Keratinocyte (primary cell): ENCODE data around the gene DHDH. TPM values are rescaled to one million over a fixed set of nuclear protein-coding genes. Genes with fewer than 3 reads are reported as not detected.

Experiments
- DNase-seq: peaks from one replicate; pipeline ENCODE4 v3.0.0-alpha.2; 2011; ENCODE audit warnings: low read depth, missing footprints, low spot score
- FAIRE-seq: peaks from 2 replicates; lab custom pipeline; 2011; peaks lifted over from hg19 to GRCh38; lab: Jason Lieb, UNC
- H2AFZ ChIP-seq: 2 replicates; pipeline ENCODE4 v1.6.0; 2012; ENCODE audit warnings: low read length, control low read depth, inconsistent platforms; ENCODE audit not compliant: control insufficient read depth
- H3K27ac ChIP-seq: 2 replicates; pipeline ENCODE4 v1.5.1; 2011; ENCODE audit warnings: low read length; ENCODE audit not compliant: control insufficient read depth, insufficient read depth
- H3K27me3 ChIP-seq: 3 replicates; pipeline ENCODE4 v1.6.0; 2011; ENCODE audit warnings: low read length; ENCODE audit not compliant: control insufficient read depth, insufficient read depth; ENCODE audit errors: extremely low read depth
- H3K36me3 ChIP-seq, 2 experiments: 2 replicates in 1 of 2; 3 replicates in 1 of 2; pipeline ENCODE4 v1.5.1; 2011; ENCODE audit warnings: low read length in 2 of 2, mild to moderate bottlenecking in 1 of 2; ENCODE audit not compliant: control insufficient read depth in 2 of 2, insufficient read depth in 2 of 2; ENCODE audit errors: extremely low read depth in 1 of 2
- H3K4me1 ChIP-seq: 3 replicates; pipeline ENCODE4 v1.5.1; 2011; ENCODE audit warnings: low read length; ENCODE audit not compliant: control insufficient read depth, insufficient read depth; ENCODE audit errors: extremely low read depth
- H3K4me2 ChIP-seq: 3 replicates; pipeline ENCODE4 v1.6.0; 2011; ENCODE audit warnings: low read depth, low read length; ENCODE audit not compliant: control insufficient read depth, insufficient read depth; ENCODE audit errors: extremely low read depth
- H3K4me3 ChIP-seq, 3 experiments: fragments of 200-600 bp in 1 of 3; sonication (generic) in 1 of 3; 2 replicates in 2 of 3; 3 replicates in 1 of 3; pipeline ENCODE4 v1.5.1; 2011 to 2016; ENCODE audit warnings: low read length in 3 of 3, mild to moderate bottlenecking in 3 of 3, control low read depth in 2 of 3, inconsistent platforms in 1 of 3, low read depth in 1 of 3, mixed read lengths in 1 of 3, mixed run types in 1 of 3, moderate library complexity in 1 of 3; ENCODE audit not compliant: control insufficient read depth in 2 of 3, insufficient read depth in 2 of 3; ENCODE audit errors: extremely low read depth in 1 of 3
- H3K79me2 ChIP-seq: 2 replicates; pipeline ENCODE4 v1.6.0; 2012; ENCODE audit warnings: low read length; ENCODE audit not compliant: control insufficient read depth, insufficient read depth
- H3K9ac ChIP-seq: 3 replicates; pipeline ENCODE4 v1.6.0; 2011; ENCODE audit warnings: low read length; ENCODE audit not compliant: control insufficient read depth, insufficient read depth; ENCODE audit errors: extremely low read depth
- H3K9me1 ChIP-seq: 3 replicates; pipeline ENCODE4 v1.6.0; 2011; ENCODE audit warnings: low read length; ENCODE audit not compliant: control insufficient read depth, insufficient read depth; ENCODE audit errors: extremely low read depth
- H3K9me3 ChIP-seq: 2 replicates; pipeline ENCODE4 v1.5.1; 2012; ENCODE audit warnings: low read depth, low read length; ENCODE audit not compliant: control insufficient read depth
- H4K20me1 ChIP-seq: 3 replicates; pipeline ENCODE4 v1.6.0; 2011; ENCODE audit warnings: low read length; ENCODE audit not compliant: control insufficient read depth, insufficient read depth; ENCODE audit errors: extremely low read depth
- CTCF ChIP-seq, 3 experiments: IDR thresholded peaks in 1 of 3; conservative IDR thresholded peaks in 1 of 3; optimal IDR thresholded peaks in 1 of 3; 2 replicates in 2 of 3; 3 replicates in 1 of 3; pipeline versions ENCODE3 to v1.5.1; 2011; ENCODE audit warnings: low read length in 3 of 3, mild to moderate bottlenecking in 3 of 3, moderate library complexity in 2 of 3, control low read depth in 1 of 3, inconsistent platforms in 1 of 3; ENCODE audit not compliant: insufficient read depth in 2 of 3; ENCODE audit errors: extremely low read depth in 1 of 3
- EZH2 ChIP-seq: IDR thresholded peaks from one replicate; pipeline ENCODE4 v1.6.1; 2012; ENCODE audit warnings: inconsistent platforms, mild to moderate bottlenecking, low read length, moderate library complexity
- dilution Hi-C: fragments of 300-500 bp; cut with MboI; formaldehyde crosslinking; loops from one replicate; pipeline ENCODE4 v1.7.0; 2020; ENCODE audit warnings: low sequenced_read_pairs; ENCODE audit not compliant: extremely low pct_ligation_motif_present
- polyA plus RNA-seq, 5 experiments: library from polyadenylated mRNA; depleted of rRNA in 3 of 5; stranded (reverse) in 3 of 5; stranded (forward) in 1 of 5; unstranded in 1 of 5; fragments of >200 nt; gene quantifications; 1 replicate in 1 of 5; 2 replicates in 3 of 5; 3 replicates in 1 of 5; pipeline versions ENCODE4 v1.2.1 to v1.2.3, GENCODE V29; 2011 to 2012; ENCODE audit warnings: missing spikeins in 2 of 5, low read depth in 1 of 5, low replicate concordance in 1 of 5

DHDH gene
- polyA plus RNA-seq, 1 donor (not counting 4 experiments of a cell fraction or from before 2014, with no cell fraction given): 0.45 TPM

GRCh38 chr19:48915757-48916156, 17.7 kb upstream of the DHDH start:
- no peak for DNase-seq
- no peak for TF ChIP-seq CTCF (optimal IDR thresholded peaks at IDR 0.05 in 1 of 3, IDR thresholded peaks at IDR 0.05 in 1 of 3, conservative IDR thresholded peaks at IDR 0.05 in 1 of 3; ENCODE audit: extremely low read depth in 1 of 3, insufficient read depth in 2 of 3, low read length in 3 of 3)
- no peak for TF ChIP-seq EZH2
- Histone ChIP-seq H4K20me1 (no peaks in the 10 kb centered on the region), H3K79me2 (no peaks in the 10 kb centered on the region), H3K4me3 (no peak overlapping the region), H3K36me3 (peaks cover 22 to 33% of the 10 kb centered on the region in 2 experiments), H3K27me3 (no peaks in the 10 kb centered on the region), H3K9me3 (no peaks in the 10 kb centered on the region), H3K4me2 (no peak overlapping the region), H3K4me1 (no peaks in the 10 kb centered on the region), H2AFZ (no peak overlapping the region), H3K27ac (no peak overlapping the region), H3K9me1 (no peaks in the 10 kb centered on the region), H3K9ac (no peak overlapping the region)
- FAIRE-seq: no peak
- dilution Hi-C loops: no loop called here

- H2AFZ ChIP-seq: no peak overlapping the region
- no peak for DNase-seq
- TF ChIP-seq CTCF (optimal IDR thresholded peaks at IDR 0.05 in 1 of 3, IDR thresholded peaks at IDR 0.05 in 1 of 3, conservative IDR thresholded peaks at IDR 0.05 in 1 of 3; ENCODE audit: extremely low read depth in 1 of 3, insufficient read depth in 2 of 3, low read length in 3 of 3): no peak
- no peak for TF ChIP-seq EZH2
- no peaks in the 10 kb centered on the region for H4K20me1 ChIP-seq
- no peaks in the 10 kb centered on the region for H3K27me3 ChIP-seq
- dilution Hi-C loops: no loop called here
- peaks cover 17 to 32% of the 10 kb centered on the region in 2 experiments for H3K36me3 ChIP-seq
- no peak overlapping the region for H3K4me3 ChIP-seq
- H3K9me3 ChIP-seq: no peaks in the 10 kb centered on the region
- H3K9ac ChIP-seq: no peak overlapping the region
- H3K4me2 ChIP-seq: no peak overlapping the region
- H3K79me2 ChIP-seq: no peaks in the 10 kb centered on the region
- no peaks in the 10 kb centered on the region for H3K9me1 ChIP-seq
- no peak overlapping the region for H3K27ac ChIP-seq
- H3K4me1 ChIP-seq: no peaks in the 10 kb centered on the region
- no peak for FAIRE-seq
These were observed 15.4 kb upstream of the DHDH start for GRCh38 chr19:48918071-48918470.
